ENCODE results near the gene ERC1.

GRCh38 chr12:1517007-1517406 is 526.0 kb downstream of the ERC1 start:
- TF ChIP-seq CTCF (IDR thresholded peaks at IDR 0.05; ENCODE audit: low read length) (peak; percentile 64), EZH2 (optimal IDR thresholded peaks at IDR 0.05; ENCODE audit: low read depth, low read length) (no peak), EZH2phosphoT487 (IDR thresholded peaks at IDR 0.05; ENCODE audit: low read length) (no peak)

All from MM.1S (cell line).